Testis (tissue), 3 donors: ENCODE results near the gene STAMBPL1. TPM values are rescaled to one million over a fixed set of nuclear protein-coding genes. Genes with fewer than 3 reads are reported as not detected.

Experiments used
- DNase-seq: peaks from one replicate; pipeline ENCODE4 v3.0.0-alpha.2; 2019
- H3K27ac ChIP-seq, 2 donors: fragments of 200-600 bp; sonication (generic); one replicate each; pipeline ENCODE4 v1.5.1; 2019
- H3K27me3 ChIP-seq: fragments of 200-600 bp; sonication (generic); one replicate; pipeline ENCODE4 v1.5.1; 2019
- H3K36me3 ChIP-seq: fragments of 200-600 bp; sonication (generic); one replicate; pipeline ENCODE4 v1.5.1; 2017; ENCODE audit warnings: low read depth; ENCODE audit errors: missing control alignments
- H3K4me1 ChIP-seq: fragments of 200-600 bp; sonication (generic); one replicate; pipeline ENCODE4 v1.5.1; 2019
- H3K4me3 ChIP-seq, 2 donors: fragments of 200-600 bp; sonication (generic); one replicate each; pipeline ENCODE4 v1.5.1; 2017 to 2019
- H3K9me3 ChIP-seq: fragments of 200-600 bp; sonication (generic); one replicate; pipeline ENCODE4 v1.5.1; 2017
- CTCF ChIP-seq, 3 experiments: fragments of 450-650 bp in 2 of 3; fragments of 200-600 bp in 1 of 3; sonication (generic) in 1 of 3; IDR thresholded peaks; one replicate each; pipeline ENCODE4 v1.5.1; 2016 to 2019; ENCODE audit warnings: antibody characterized with exemption in 3 of 3, mild to moderate bottlenecking in 2 of 3, moderate library complexity in 1 of 3
- POLR2A ChIP-seq: fragments of 450-650 bp; IDR thresholded peaks from one replicate; pipeline ENCODE4 v1.6.1; 2017; ENCODE audit warnings: antibody characterized with exemption, mild to moderate bottlenecking, moderate library complexity
- WGBS, 2 donors: methylation state at CpG; one replicate each; pipeline ENCODE4 v1.1.5; 2018; 5-methylcytosine and 5-hydroxymethylcytosine counted together
- intact Hi-C: fragments of 100-400 bp; cut with DNase I; formaldehyde crosslinking; loops from one replicate; pipeline ENCODE4 v1.15.1; 2023; ENCODE audit warnings: low total_unique reads
- polyA plus RNA-seq: library from polyadenylated mRNA; stranded (reverse); fragments of 350-450 nt; fragmentation: Illumina TruSeq; extraction: RNeasy Lipid Tissue Mini Kit (QIAGEN cat#74804); gene quantifications from one replicate; pipeline ENCODE4 v1.2.3, GENCODE V29; 2014; ENCODE audit warnings: low read depth, low replicate concordance; ENCODE audit not compliant: insufficient read depth
- total RNA-seq, 2 donors: library from RNA; depleted of rRNA; stranded (reverse); fragments of >200 nt; gene quantifications; one replicate each; pipeline ENCODE4 v1.2.3, GENCODE V29; 2016

The STAMBPL1 gene
- total and polyA plus RNA-seq, 3 donors from 2014 or later, result 20.0 to 37.5 (median 32.3) TPM

DNA sequence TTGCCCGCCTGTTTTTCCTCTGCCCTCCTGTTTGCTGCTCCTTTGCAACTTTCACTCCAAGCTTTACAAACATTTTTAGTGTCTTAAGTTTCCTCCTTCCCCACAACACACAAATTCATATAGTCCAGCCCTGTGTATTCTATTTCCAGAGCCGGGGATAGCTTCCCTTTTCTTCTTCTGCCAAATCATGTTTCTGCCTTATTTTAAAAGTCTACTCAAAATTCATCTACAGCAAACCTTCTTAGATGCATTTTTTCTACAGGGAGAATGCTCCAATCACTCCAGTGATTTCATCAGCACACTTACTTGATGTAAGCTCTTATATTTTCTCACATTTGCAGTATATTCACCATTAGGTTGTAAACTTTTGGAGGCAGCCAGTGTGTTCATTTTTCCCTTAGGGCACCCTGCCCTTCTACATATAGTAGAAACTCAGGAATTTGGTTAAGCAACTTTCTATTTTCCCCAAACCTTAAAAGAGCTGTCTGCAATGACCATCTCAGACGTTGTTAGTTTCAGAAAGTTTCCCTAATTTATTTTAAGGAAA is 84.9 kb downstream of the STAMBPL1 start:
- DNase-seq, result no peak
- 58 to 65% methylated on average over 3 of the region's 3 CpGs for whole genome bisulfite sequencing, 2 donors
- intact Hi-C loops, result no loop called here

DNA sequence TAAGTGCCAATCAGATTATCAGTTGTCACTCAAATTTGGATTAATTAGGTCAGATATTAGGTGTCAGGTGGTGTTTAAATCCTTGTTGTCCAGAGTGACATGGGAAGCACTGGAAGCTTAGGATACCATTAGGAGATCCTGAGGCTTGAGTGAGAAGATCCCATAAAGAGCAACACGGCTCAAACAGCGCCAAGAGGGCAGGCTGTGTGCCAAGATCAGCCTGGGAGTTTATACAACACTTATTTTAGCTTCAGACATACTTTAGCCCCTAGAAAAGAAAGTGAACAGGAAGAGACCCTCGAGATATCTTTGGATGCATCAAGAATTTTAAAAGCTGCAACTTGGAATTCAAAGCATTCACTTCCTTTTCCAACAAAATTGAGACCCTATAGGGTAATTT is 86.8 kb downstream of the STAMBPL1 start:
- Histone ChIP-seq H3K4me1 (peaks cover 9% of the 10 kb centered on the region), H3K36me3 (no peaks in the 10 kb centered on the region), H3K9me3 (no peaks in the 10 kb centered on the region), H3K4me3 (no peak overlapping the region), H3K27ac (no peak overlapping the region), H3K27me3 (no peaks in the 10 kb centered on the region)
- peak; percentile 44 for DNase-seq
- 53 to 67% methylated on average over 3 of the region's 3 CpGs for whole genome bisulfite sequencing, 2 donors
- TF ChIP-seq POLR2A, result no peak
- TF ChIP-seq CTCF (IDR thresholded peaks at IDR 0.05), result no peak
- intact Hi-C loops, result no loop called here

More for the DNA sequence above, 84.9 kb downstream of the STAMBPL1 start:
- Histone ChIP-seq H3K9me3 (no peaks in the 10 kb centered on the region), H3K36me3 (no peaks in the 10 kb centered on the region), H3K27ac (no peak overlapping the region), H3K4me3 (no peak overlapping the region), H3K4me1 (no peaks in the 10 kb centered on the region), H3K27me3 (no peaks in the 10 kb centered on the region)
- TF ChIP-seq CTCF (IDR thresholded peaks at IDR 0.05), result no peak
- no peak for TF ChIP-seq POLR2A

DNA sequence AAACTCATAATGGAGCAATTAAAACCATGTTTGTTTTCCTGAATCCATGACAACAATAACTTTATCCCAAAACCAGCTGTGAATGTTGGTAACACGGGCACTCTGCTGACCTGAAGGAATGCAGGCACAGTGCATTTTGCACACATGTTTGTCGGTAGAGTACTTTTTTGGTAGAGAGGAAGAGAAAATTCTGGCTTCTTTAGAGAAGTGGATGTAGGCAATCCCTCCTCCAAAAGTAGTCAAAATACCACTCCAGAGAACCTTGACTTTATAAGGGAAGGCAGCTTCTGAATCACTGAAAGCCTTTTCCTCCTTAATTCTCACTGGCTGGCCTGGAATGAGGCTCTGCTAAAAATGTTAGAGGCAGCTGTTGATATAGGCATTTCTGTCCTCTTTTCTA is 88.3 kb downstream of the STAMBPL1 start:
- intact Hi-C loops, result no loop called here
- WGBS, 2 donors, result 49 to 57% methylated on average over 2 of the region's 2 CpGs
- H3K27ac ChIP-seq, result peak overlapping the region in 1 of 2 donors; percentile 50

GRCh38 chr10:88971221-88972061 is 91.4 kb downstream of the STAMBPL1 start:
- no peak overlapping the region for H3K4me3 ChIP-seq
- WGBS, 2 donors, result 57 to 63% methylated on average over 5 of the region's 5 CpGs
- H3K4me1 ChIP-seq, result peaks cover 12% of the 10 kb centered on the region
- no peaks in the 10 kb centered on the region for H3K9me3 ChIP-seq
- no peaks in the 10 kb centered on the region for H3K36me3 ChIP-seq
- peak overlapping the region in 1 of 2 donors; percentile 72 for H3K27ac ChIP-seq
- H3K27me3 ChIP-seq, result no peaks in the 10 kb centered on the region
- TF ChIP-seq POLR2A (no peak), CTCF (IDR thresholded peaks at IDR 0.05) (no peak)
- DNase-seq, result no peak
- intact Hi-C loops, result no loop called here

More for the DNA sequence above, 88.3 kb downstream of the STAMBPL1 start:
- H3K9me3 ChIP-seq, result no peaks in the 10 kb centered on the region
- no peak for TF ChIP-seq CTCF (IDR thresholded peaks at IDR 0.05)
- no peak for TF ChIP-seq POLR2A
- peaks cover 9% of the 10 kb centered on the region for H3K4me1 ChIP-seq
- no peak for DNase-seq
- H3K27me3 ChIP-seq, result no peaks in the 10 kb centered on the region
- H3K4me3 ChIP-seq, result no peak overlapping the region
- no peaks in the 10 kb centered on the region for H3K36me3 ChIP-seq

Other genes with a start within 250 kb of the STAMBPL1 start
- 1 to 10 TPM in 1 of 2 donors, under 1 TPM in 1; 0.81 to 2.3 TPM for gene LIPF, start 215.8 kb upstream of the STAMBPL1 start, total RNA-seq
- gene LIPF, start 215.8 kb upstream of the STAMBPL1 start, polyA plus RNA-seq, result 1.3 TPM
- not detected for gene LIPK, start 174.0 kb upstream of the STAMBPL1 start, total RNA-seq
- not detected for gene LIPK, start 174.0 kb upstream of the STAMBPL1 start, polyA plus RNA-seq
- gene LIPN, start 120.2 kb upstream of the STAMBPL1 start, total RNA-seq, result under 1 TPM in 1 of 2 donors, not detected in 1; 0.31 TPM
- gene LIPN, start 120.2 kb upstream of the STAMBPL1 start, polyA plus RNA-seq, result not detected
- not detected for gene LIPM, start 77.5 kb upstream of the STAMBPL1 start, total RNA-seq
- not detected for gene LIPM, start 77.5 kb upstream of the STAMBPL1 start, polyA plus RNA-seq
- under 1 TPM in 1 of 2 donors, not detected in 1; 0.31 TPM for gene ANKRD22, start 28.4 kb upstream of the STAMBPL1 start, total RNA-seq
- gene ANKRD22, start 28.4 kb upstream of the STAMBPL1 start, polyA plus RNA-seq, result 1.3 TPM
- gene ACTA2, start 72.5 kb downstream of the STAMBPL1 start, total RNA-seq, result 100 to 1,000 TPM; 398 to 527 TPM
- 939 TPM for gene ACTA2, start 72.5 kb downstream of the STAMBPL1 start, polyA plus RNA-seq
- 10 to 100 TPM in 1 of 2 donors, 1 to 10 TPM in 1; 9.3 to 10.7 TPM for gene FAS, start 110.6 kb downstream of the STAMBPL1 start, total RNA-seq
- gene FAS, start 110.6 kb downstream of the STAMBPL1 start, polyA plus RNA-seq, result 16.2 TPM